Subcutaneous adipose tissue (tissue), 4 donors: ENCODE data around the gene STX1A. TPM values are rescaled to one million over a fixed set of nuclear protein-coding genes. Genes with fewer than 3 reads are reported as not detected.

Experiments used
- small RNA-seq: library from RNA; depleted of rRNA; stranded (forward); fragments of <200 nt; gene quantifications from one replicate; pipeline ENCODE3, GENCODE V24; 2016
- total RNA-seq, 4 donors: library from RNA; depleted of rRNA; stranded (reverse); fragments of >200 nt; gene quantifications; one replicate each; pipeline ENCODE4 v1.1.0, GENCODE V29; 2016
- TF ChIP-seq, protein P1 (sequence below): fragments of 450-650 bp; IDR thresholded peaks from one replicate; pipeline ENCODE4 v1.5.1; 2016; ENCODE audit warnings: low read depth, mild to moderate bottlenecking, control low read depth, antibody characterized with exemption, moderate library complexity

STX1A gene
- total RNA-seq, 4 donors from 2014 or later = 2.2 to 12.2 (median 3.4) TPM

- TF ChIP-seq, protein P1, sequence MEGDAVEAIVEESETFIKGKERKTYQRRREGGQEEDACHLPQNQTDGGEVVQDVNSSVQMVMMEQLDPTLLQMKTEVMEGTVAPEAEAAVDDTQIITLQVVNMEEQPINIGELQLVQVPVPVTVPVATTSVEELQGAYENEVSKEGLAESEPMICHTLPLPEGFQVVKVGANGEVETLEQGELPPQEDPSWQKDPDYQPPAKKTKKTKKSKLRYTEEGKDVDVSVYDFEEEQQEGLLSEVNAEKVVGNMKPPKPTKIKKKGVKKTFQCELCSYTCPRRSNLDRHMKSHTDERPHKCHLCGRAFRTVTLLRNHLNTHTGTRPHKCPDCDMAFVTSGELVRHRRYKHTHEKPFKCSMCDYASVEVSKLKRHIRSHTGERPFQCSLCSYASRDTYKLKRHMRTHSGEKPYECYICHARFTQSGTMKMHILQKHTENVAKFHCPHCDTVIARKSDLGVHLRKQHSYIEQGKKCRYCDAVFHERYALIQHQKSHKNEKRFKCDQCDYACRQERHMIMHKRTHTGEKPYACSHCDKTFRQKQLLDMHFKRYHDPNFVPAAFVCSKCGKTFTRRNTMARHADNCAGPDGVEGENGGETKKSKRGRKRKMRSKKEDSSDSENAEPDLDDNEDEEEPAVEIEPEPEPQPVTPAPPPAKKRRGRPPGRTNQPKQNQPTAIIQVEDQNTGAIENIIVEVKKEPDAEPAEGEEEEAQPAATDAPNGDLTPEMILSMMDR = no peak
Observed at GRCh38 chr7:73667344-73668102, 51.9 kb downstream of the STX1A start, which contains the start of gene VPS37D. Gene VPS37D, plus strand, starts transcription at chr7:73667831. Its CDS starts 128 bp downstream, at chr7:73667959.

- TF ChIP-seq, protein P1 = no peak
Observed at GRCh38 chr7:73663033-73663432, 56.4 kb downstream of the STX1A start.

GRCh38 chr7:73659983-73660382 lies 59.5 kb downstream of the STX1A start:
- TF ChIP-seq, protein P1 = no peak

DNA sequence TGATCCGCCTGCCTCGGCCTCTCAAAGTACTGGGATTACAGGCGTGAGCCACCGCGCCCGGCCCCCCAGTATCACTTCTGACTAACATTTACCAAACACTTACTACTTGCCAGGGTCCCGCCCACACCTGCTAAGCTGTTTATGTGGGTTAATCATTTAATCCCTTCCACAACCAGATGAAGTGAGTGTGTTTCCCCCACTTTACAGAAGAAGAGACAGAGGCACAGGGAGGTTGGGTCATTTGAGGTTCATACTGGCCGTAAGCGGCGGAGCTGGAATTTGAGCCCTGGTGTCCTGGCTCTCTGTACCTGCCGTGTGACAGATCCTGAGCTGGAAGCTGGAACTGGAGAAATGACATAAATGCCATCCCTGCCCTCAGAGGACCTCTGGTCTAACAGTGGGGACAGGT lies 66.9 kb downstream of the STX1A start:
- TF ChIP-seq, protein P1 = no peak

- TF ChIP-seq, protein P1 = no peak
Observed at GRCh38 chr7:73650524-73650923, 68.9 kb downstream of the STX1A start.

- TF ChIP-seq, protein P1 = no peak
Observed at GRCh38 chr7:73649576-73649975, 69.9 kb downstream of the STX1A start.

Small RNA genes lying within 50 kb of the gene (small RNA-seq; reads per million reads assigned to genes)
- gene MIR4284 (not detected), gene RN7SL265P (not detected)

Other genes with a start within 250 kb of the STX1A start
- 10 to 100 TPM; 51.3 to 62.8 (median 59.9) TPM for gene BAZ1B, start 197.4 kb downstream of the STX1A start, total RNA-seq
- 10 to 100 TPM; 61.0 to 91.4 (median 69.0) TPM for gene BCL7B, start 162.0 kb downstream of the STX1A start, total RNA-seq
- 10 to 100 TPM; 32.3 to 43.0 (median 37.1) TPM for gene TBL2, start 141.1 kb downstream of the STX1A start, total RNA-seq
- gene MLXIPL, start 95.1 kb downstream of the STX1A start, total RNA-seq = 100 to 1,000 TPM in 2 of 4 donors, 10 to 100 TPM in 2; 38.6 to 385 (median 85.1) TPM
- gene VPS37D, start 51.8 kb downstream of the STX1A start, total RNA-seq = 1 to 10 TPM in 3 of 4 donors, not detected in 1; 2.6 to 3.7 (median 3.3) TPM
- gene DNAJC30, start 36.2 kb downstream of the STX1A start, total RNA-seq = 1 to 10 TPM; 2.6 to 7.3 (median 3.4) TPM
- gene BUD23, start 36.1 kb downstream of the STX1A start, total RNA-seq = 10 to 100 TPM; 24.0 to 41.1 (median 32.8) TPM
- gene ABHD11, start 19.1 kb upstream of the STX1A start, total RNA-seq = 10 to 100 TPM in 2 of 4 donors, 1 to 10 TPM in 2; 8.5 to 13.8 (median 11.5) TPM
- not detected for gene CLDN3, start 50.6 kb upstream of the STX1A start, total RNA-seq
- gene CLDN4, start 111.3 kb upstream of the STX1A start, total RNA-seq = 1 to 10 TPM in 2 of 4 donors, under 1 TPM in 1, not detected in 1; 0.68 to 3.5 (median 1.3) TPM
- 1 to 10 TPM; 2.1 to 7.9 (median 2.4) TPM for gene METTL27, start 122.8 kb upstream of the STX1A start, total RNA-seq
- gene TMEM270, start 141.5 kb upstream of the STX1A start, total RNA-seq = not detected